Calu3 (cell line): ENCODE data around the gene MYOM1. TPM values are rescaled to one million over a fixed set of nuclear protein-coding genes. Genes with fewer than 3 reads are reported as not detected.
"Not testable (repeated sequence)": the region's sequence is repeated elsewhere in the genome, so short reads cannot be mapped to it uniquely, and the experiment has no call there.

ENCODE experiments used
- BruUV-seq: library from RNA; stranded (reverse); fragments of 400-500 nt; replicated peaks from 2 replicates; lab custom pipeline; 2021; lab: Mats Ljungman, UMichigan
- CTCF ChIA-PET: fragments of 300-600 bp; sonication (Branson Sonifier 250); formaldehyde crosslinking; loops from one replicate; lab custom pipeline; 2022; ENCODE audit warnings: antibody characterized with exemption; lab: Charles Lee
- DNase-seq: peaks from one replicate; pipeline ENCODE4 v3.0.0; 2022
- H3K27ac Mint-ChIP-seq: one replicate; pipeline ENCODE4 v1.8.0; 2022; ENCODE audit warnings: mixed read lengths; ENCODE audit not compliant: unreplicated experiment
- H3K27me3 Mint-ChIP-seq: one replicate; pipeline ENCODE4 v1.8.0; 2022; ENCODE audit warnings: mixed read lengths; ENCODE audit not compliant: unreplicated experiment
- H3K36me3 Mint-ChIP-seq: one replicate; pipeline ENCODE4 v1.8.0; 2022; ENCODE audit warnings: mild to moderate bottlenecking, moderate library complexity, mixed read lengths; ENCODE audit not compliant: insufficient read depth, unreplicated experiment
- H3K4me1 Mint-ChIP-seq: one replicate; pipeline ENCODE4 v1.8.0; 2022; ENCODE audit warnings: mild to moderate bottlenecking, low read depth, mixed read lengths; ENCODE audit not compliant: unreplicated experiment
- H3K4me3 Mint-ChIP-seq: one replicate; pipeline ENCODE4 v1.8.0; 2022; ENCODE audit warnings: mild to moderate bottlenecking, low read depth, moderate library complexity, mixed read lengths; ENCODE audit not compliant: unreplicated experiment
- H3K9me3 Mint-ChIP-seq: one replicate; pipeline ENCODE4 v1.8.0; 2022; ENCODE audit warnings: low read depth, mixed read lengths; ENCODE audit not compliant: unreplicated experiment
- intact Hi-C: fragments of 100-400 bp; cut with micrococcal nuclease; formaldehyde crosslinking; loops from one replicate; pipeline ENCODE4 v1.10.0; 2022; ENCODE audit not compliant: unreplicated experiment
- total RNA-seq: library from RNA; stranded (reverse); gene quantifications from 2 replicates; pipeline ENCODE4 v1.2.3, GENCODE V29; 2022
- TF ChIP-seq, protein P1 (sequence below): fragments of 200-600 bp; IDR thresholded peaks from one replicate; pipeline ENCODE4 v1.8.0; 2022; ENCODE audit warnings: antibody characterized with exemption; ENCODE audit not compliant: unreplicated experiment

Gene MYOM1
- total RNA-seq, 1 experiment from 2014 or later = 16.5 TPM

DNA sequence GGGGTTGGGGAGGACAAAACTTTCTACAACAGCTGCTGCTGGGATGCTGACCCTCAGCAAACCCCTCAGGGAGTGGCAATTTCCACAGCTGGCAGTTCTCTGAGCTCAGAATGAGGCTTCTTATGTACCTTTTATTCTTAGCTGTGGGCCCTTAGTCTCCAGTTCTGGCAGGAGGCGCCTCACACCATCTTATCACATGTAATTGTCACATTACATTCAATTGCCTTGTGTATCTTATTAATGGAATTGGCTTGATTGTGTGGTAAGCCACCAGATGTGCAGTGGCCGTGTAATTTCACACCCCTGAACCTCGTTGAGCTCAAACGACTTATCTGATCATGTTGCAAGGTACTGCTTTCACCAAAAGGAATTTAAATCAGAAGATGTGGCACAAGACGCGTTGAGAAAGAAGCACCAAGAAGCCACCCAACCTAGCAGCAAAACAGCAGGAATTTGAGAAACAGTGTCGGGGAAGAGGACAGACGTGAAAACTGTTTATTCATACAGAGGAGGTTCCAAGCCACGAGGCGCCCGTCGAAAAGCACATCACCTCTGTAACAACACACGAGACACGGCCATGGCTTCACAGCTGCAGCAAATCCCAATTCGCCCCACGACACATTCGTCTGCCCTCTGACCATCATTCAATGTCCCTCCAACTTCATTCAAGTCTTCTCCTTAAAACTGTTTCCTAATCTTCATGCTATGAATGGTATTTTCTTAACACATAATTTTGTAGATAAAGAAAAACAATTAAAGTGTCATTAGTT is 153.2 kb downstream of the MYOM1 start:
- no peaks in the 10 kb centered on the region for H3K9me3 Mint-ChIP-seq
- no peak overlapping the region for H3K4me3 Mint-ChIP-seq
- TF ChIP-seq, protein P1, sequence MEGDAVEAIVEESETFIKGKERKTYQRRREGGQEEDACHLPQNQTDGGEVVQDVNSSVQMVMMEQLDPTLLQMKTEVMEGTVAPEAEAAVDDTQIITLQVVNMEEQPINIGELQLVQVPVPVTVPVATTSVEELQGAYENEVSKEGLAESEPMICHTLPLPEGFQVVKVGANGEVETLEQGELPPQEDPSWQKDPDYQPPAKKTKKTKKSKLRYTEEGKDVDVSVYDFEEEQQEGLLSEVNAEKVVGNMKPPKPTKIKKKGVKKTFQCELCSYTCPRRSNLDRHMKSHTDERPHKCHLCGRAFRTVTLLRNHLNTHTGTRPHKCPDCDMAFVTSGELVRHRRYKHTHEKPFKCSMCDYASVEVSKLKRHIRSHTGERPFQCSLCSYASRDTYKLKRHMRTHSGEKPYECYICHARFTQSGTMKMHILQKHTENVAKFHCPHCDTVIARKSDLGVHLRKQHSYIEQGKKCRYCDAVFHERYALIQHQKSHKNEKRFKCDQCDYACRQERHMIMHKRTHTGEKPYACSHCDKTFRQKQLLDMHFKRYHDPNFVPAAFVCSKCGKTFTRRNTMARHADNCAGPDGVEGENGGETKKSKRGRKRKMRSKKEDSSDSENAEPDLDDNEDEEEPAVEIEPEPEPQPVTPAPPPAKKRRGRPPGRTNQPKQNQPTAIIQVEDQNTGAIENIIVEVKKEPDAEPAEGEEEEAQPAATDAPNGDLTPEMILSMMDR = no peak
- DNase-seq = no peak
- CTCF ChIA-PET = interaction anchor here (0.7 kb wide), 1 partner anchor 9 kb away, joined by 3 read pairs; no protein-coding TSS in a partner anchor
- H3K27me3 Mint-ChIP-seq = no peaks in the 10 kb centered on the region
- no peaks in the 10 kb centered on the region for H3K36me3 Mint-ChIP-seq
- H3K4me1 Mint-ChIP-seq = peaks cover 9% of the 10 kb centered on the region
- intact Hi-C loops = no loop called here
- BruUV-seq = no TSS peak
- no peak overlapping the region for H3K27ac Mint-ChIP-seq

DNA sequence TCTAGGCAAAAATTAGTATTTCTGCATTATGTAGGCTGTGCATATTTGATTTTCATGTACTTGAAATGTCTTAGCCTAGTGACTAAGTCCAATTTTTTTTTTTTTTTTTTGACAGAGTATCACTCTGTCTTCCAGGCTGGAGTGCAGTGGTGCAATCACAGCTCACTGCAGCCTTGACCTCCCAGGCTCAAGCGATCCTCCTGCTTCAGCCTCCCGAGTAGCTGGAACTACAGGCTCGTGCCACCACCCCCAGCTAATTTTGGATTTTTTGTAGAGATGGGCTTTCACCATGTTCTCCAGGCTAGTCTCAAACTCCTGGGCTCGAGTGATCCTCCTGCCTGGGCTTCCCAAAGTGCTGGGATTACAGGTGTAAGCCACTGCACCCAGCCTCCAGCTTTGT is 156.0 kb downstream of the MYOM1 start:
- not testable (repeated sequence) for DNase-seq, H3K27me3 Mint-ChIP-seq, BruUV-seq, H3K27ac Mint-ChIP-seq, H3K36me3 Mint-ChIP-seq, H3K4me3 Mint-ChIP-seq, H3K9me3 Mint-ChIP-seq, H3K4me1 Mint-ChIP-seq
- intact Hi-C loops = loop anchor here (2.0 to 5.0 kb wide), 3 partner anchors 51 to 129 kb away; partner anchors contain the start of gene LPIN2
- CTCF ChIA-PET = interaction anchor here (0.7 to 2.2 kb wide), 6 partner anchors 25 to 598 kb away, joined by 3 to 32 read pairs (median 10); no protein-coding TSS in a partner anchor

DNA sequence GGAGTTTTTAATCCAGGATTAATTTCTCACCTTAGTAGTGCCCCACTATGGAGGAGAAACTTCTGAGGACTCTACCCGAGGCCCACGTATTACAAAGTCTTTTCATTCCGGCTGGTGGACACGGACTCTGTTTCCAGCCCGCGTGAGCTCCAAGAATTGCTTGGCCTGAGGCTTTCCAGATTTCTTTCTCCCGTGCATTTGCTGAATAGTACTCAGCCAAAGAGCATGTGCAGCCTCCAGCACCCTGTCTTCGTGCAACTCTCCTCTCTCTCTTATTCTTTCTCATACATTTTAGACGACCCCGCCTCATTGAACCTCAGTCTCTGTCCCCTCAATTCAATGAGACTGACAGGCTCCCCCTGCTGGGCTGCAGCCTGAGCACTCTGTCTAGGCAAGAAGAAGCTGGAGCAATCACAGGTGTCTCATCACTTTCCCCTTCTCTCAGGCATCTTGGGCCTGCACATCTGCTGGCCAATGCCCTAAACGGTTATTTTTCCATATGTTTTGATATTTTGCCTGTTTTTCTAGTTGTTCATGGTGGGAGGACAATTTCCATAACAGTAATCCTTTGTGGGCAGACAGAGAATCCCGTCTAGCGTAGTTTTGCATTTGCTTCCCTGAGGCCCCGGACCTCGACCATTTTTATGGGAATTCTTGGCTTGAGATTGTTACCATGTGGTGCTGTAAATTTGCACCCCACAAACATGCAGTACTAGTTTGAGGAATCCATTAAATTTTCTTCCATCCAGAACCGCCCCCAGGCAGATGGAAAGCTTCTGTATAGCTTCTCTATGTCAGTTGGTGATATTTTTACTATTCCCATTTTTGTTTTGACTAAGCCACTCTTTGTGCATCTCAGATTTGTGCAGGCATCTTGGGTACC is 156.7 kb downstream of the MYOM1 start:
- Mint-ChIP-seq H3K36me3 (no peaks in the 10 kb centered on the region), H3K4me1 (peaks cover 9% of the 10 kb centered on the region), H3K4me3 (peak overlapping the region; percentile 17), H3K27me3 (no peaks in the 10 kb centered on the region), H3K27ac (peak overlapping the region; percentile 33), H3K9me3 (no peaks in the 10 kb centered on the region)
- TF ChIP-seq, protein P1 = peak; percentile 92
- DNase-seq = peak; percentile 79
- intact Hi-C loops = loop anchor here (2.0 to 5.0 kb wide), 3 partner anchors 51 to 128 kb away; partner anchors contain the start of gene LPIN2
- CTCF ChIA-PET = interaction anchor here (0.5 to 2.2 kb wide), 15 partner anchors 20 to 599 kb away, joined by 3 to 32 read pairs (median 5); partner anchors contain the start of gene MYL12A
- no TSS peak for BruUV-seq

DNA sequence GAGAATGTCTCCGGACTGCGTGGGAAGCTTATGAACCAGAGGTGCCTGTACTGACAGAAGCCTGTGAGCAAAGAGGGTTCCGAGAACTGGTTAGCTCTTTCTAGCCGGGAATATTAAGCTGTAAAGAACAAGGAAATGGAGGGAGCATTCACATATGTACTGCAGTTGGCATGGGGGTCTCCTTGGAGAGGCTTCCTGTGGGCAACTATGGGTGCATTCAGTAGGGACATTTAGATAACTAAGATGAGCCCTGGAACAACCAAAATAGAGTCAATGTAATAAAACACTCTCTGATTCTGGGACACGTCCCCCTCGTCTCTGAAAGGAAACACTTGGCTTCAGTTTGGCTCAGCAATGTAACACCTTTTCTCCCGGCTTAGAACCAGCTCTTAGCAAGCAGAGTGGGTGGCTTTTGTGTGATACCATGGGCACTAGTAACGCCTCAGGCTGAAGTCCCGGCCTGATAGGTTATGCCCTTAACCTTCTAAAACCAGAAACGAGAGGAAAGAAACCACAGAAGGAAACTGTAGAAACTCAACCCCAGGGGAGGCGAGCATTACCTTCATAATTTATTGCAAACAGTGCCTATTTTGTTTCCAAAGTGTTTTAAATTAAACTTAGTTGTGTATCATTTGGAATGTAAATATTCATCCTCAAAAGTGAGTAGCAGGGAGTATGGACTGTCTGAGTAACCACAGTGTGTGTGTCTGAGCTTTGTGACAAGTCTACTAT is 158.0 kb downstream of the MYOM1 start:
- intact Hi-C loops = loop anchor here (2.0 to 5.0 kb wide), 3 partner anchors 49 to 127 kb away; partner anchors contain the start of gene LPIN2
- H3K27ac Mint-ChIP-seq = no peak overlapping the region
- DNase-seq = no peak
- no peak overlapping the region for H3K4me3 Mint-ChIP-seq
- BruUV-seq = no TSS peak
- CTCF ChIA-PET = interaction anchor here (1.1 to 2.2 kb wide), 6 partner anchors 19 to 122 kb away, joined by 3 to 32 read pairs (median 7); no protein-coding TSS in a partner anchor
- TF ChIP-seq, protein P1 = no peak
- H3K27me3 Mint-ChIP-seq = no peaks in the 10 kb centered on the region
- no peaks in the 10 kb centered on the region for H3K36me3 Mint-ChIP-seq
- H3K4me1 Mint-ChIP-seq = peaks cover 12% of the 10 kb centered on the region
- no peaks in the 10 kb centered on the region for H3K9me3 Mint-ChIP-seq
